ENCODE results near the gene HOXB7.

HOXB7 gene

GRCh38 chr17:48592057-48592514 lies 18.7 kb downstream of the HOXB7 start:
- H3K4me3 ChIP-seq (ENCODE audit: low read length in 2 of 2): peak overlapping the region in 1 of 2 donors; percentile 79
- H3K9ac ChIP-seq (ENCODE audit: low read length in 2 of 2): no peak overlapping the region
- H3K27ac ChIP-seq (ENCODE audit: low read length): no peak overlapping the region
- H3K36me3 ChIP-seq (ENCODE audit: control insufficient read depth in 2 of 2, insufficient read depth in 2 of 2, low read length in 2 of 2): no peaks in the 10 kb centered on the region
- no peaks in the 10 kb centered on the region for H3K9me3 ChIP-seq (ENCODE audit: control insufficient read depth in 2 of 2, low read length in 2 of 2)
- peaks cover 28 to 82% of the 10 kb centered on the region in 2 donors for H3K27me3 ChIP-seq (ENCODE audit: control insufficient read depth in 1 of 2, insufficient read depth in 2 of 2, low read length in 2 of 2)
- H3K4me1 ChIP-seq (ENCODE audit: control insufficient read depth, insufficient read depth, low read length): peaks cover 46% of the 10 kb centered on the region

GRCh38 chr17:48591255-48592056 lies 19.4 kb downstream of the HOXB7 start:
- peak overlapping the region in 1 of 2 donors; percentile 55 for H3K9ac ChIP-seq (ENCODE audit: low read length in 2 of 2)
- peaks cover 44% of the 10 kb centered on the region for H3K4me1 ChIP-seq (ENCODE audit: control insufficient read depth, insufficient read depth, low read length)
- H3K4me3 ChIP-seq (ENCODE audit: low read length in 2 of 2): peak overlapping the region in 1 of 2 donors; percentile 79
- peaks cover 22 to 75% of the 10 kb centered on the region in 2 donors for H3K27me3 ChIP-seq (ENCODE audit: control insufficient read depth in 1 of 2, insufficient read depth in 2 of 2, low read length in 2 of 2)
- H3K36me3 ChIP-seq (ENCODE audit: control insufficient read depth in 2 of 2, insufficient read depth in 2 of 2, low read length in 2 of 2): no peaks in the 10 kb centered on the region
- H3K27ac ChIP-seq (ENCODE audit: low read length): peak overlapping the region; percentile 37
- no peaks in the 10 kb centered on the region for H3K9me3 ChIP-seq (ENCODE audit: control insufficient read depth in 2 of 2, low read length in 2 of 2)

- H3K36me3 ChIP-seq (ENCODE audit: control insufficient read depth in 2 of 2, insufficient read depth in 2 of 2, low read length in 2 of 2): no peaks in the 10 kb centered on the region
- peaks cover 15 to 71% of the 10 kb centered on the region in 2 donors for H3K27me3 ChIP-seq (ENCODE audit: control insufficient read depth in 1 of 2, insufficient read depth in 2 of 2, low read length in 2 of 2)
- H3K9ac ChIP-seq (ENCODE audit: low read length in 2 of 2): peak overlapping the region in 1 of 2 donors; percentile 51
- H3K4me3 ChIP-seq (ENCODE audit: low read length in 2 of 2): peak overlapping the region in 1 of 2 donors; percentile 65
- H3K9me3 ChIP-seq (ENCODE audit: control insufficient read depth in 2 of 2, low read length in 2 of 2): no peaks in the 10 kb centered on the region
- H3K27ac ChIP-seq (ENCODE audit: low read length): peak overlapping the region; percentile 31
- peaks cover 46% of the 10 kb centered on the region for H3K4me1 ChIP-seq (ENCODE audit: control insufficient read depth, insufficient read depth, low read length)
Measured at GRCh38 chr17:48590607-48591161, 20.1 kb downstream of the HOXB7 start.

- Histone ChIP-seq H3K9ac (ENCODE audit: low read length in 2 of 2) (peak within 1 kb of the TSS in 1 of 2 donors; percentile 51), H3K27me3 (ENCODE audit: control insufficient read depth in 1 of 2, insufficient read depth in 2 of 2, low read length in 2 of 2) (peaks cover 10 to 65% of the 10 kb centered on the region in 2 donors), H3K36me3 (ENCODE audit: control insufficient read depth in 2 of 2, insufficient read depth in 2 of 2, low read length in 2 of 2) (no peaks in the 10 kb centered on the region), H3K27ac (ENCODE audit: low read length) (peak within 1 kb of the TSS; percentile 37), H3K4me3 (ENCODE audit: low read length in 2 of 2) (peak within 1 kb of the TSS; percentile 16 to 65), H3K9me3 (ENCODE audit: control insufficient read depth in 2 of 2, low read length in 2 of 2) (no peaks in the 10 kb centered on the region), H3K4me1 (ENCODE audit: control insufficient read depth, insufficient read depth, low read length) (peaks cover 50% of the 10 kb centered on the region)
Measured at GRCh38 chr17:48589831-48590606, 20.8 kb downstream of the HOXB7 start, which contains the start of gene HOXB3. HOXB3 (minus strand) TSS chr17:48590241; CDS start chr17:48552474, 37,767 bp downstream.

- peaks cover 5 to 57% of the 10 kb centered on the region in 2 donors for H3K27me3 ChIP-seq (ENCODE audit: control insufficient read depth in 1 of 2, insufficient read depth in 2 of 2, low read length in 2 of 2)
- no peaks in the 10 kb centered on the region for H3K9me3 ChIP-seq (ENCODE audit: control insufficient read depth in 2 of 2, low read length in 2 of 2)
- H3K4me1 ChIP-seq (ENCODE audit: control insufficient read depth, insufficient read depth, low read length): peaks cover 51% of the 10 kb centered on the region
- peak overlapping the region in 1 of 2 donors; percentile 47 for H3K9ac ChIP-seq (ENCODE audit: low read length in 2 of 2)
- peak overlapping the region; percentile 31 for H3K27ac ChIP-seq (ENCODE audit: low read length)
- no peaks in the 10 kb centered on the region for H3K36me3 ChIP-seq (ENCODE audit: control insufficient read depth in 2 of 2, insufficient read depth in 2 of 2, low read length in 2 of 2)
- H3K4me3 ChIP-seq (ENCODE audit: low read length in 2 of 2): peak overlapping the region; percentile 16 to 65
Measured at GRCh38 chr17:48589060-48589830, 21.6 kb downstream of the HOXB7 start.

- H3K9ac ChIP-seq (ENCODE audit: low read length in 2 of 2): peak overlapping the region in 1 of 2 donors; percentile 22
- H3K27ac ChIP-seq (ENCODE audit: low read length): no peak overlapping the region
- no peaks in the 10 kb centered on the region for H3K9me3 ChIP-seq (ENCODE audit: control insufficient read depth in 2 of 2, low read length in 2 of 2)
- peaks cover 5 to 55% of the 10 kb centered on the region in 2 donors for H3K27me3 ChIP-seq (ENCODE audit: control insufficient read depth in 1 of 2, insufficient read depth in 2 of 2, low read length in 2 of 2)
- peaks cover 53% of the 10 kb centered on the region for H3K4me1 ChIP-seq (ENCODE audit: control insufficient read depth, insufficient read depth, low read length)
- peak overlapping the region in 1 of 2 donors; percentile 49 for H3K4me3 ChIP-seq (ENCODE audit: low read length in 2 of 2)
- H3K36me3 ChIP-seq (ENCODE audit: control insufficient read depth in 2 of 2, insufficient read depth in 2 of 2, low read length in 2 of 2): no peaks in the 10 kb centered on the region
Measured at GRCh38 chr17:48588528-48588927, 22.3 kb downstream of the HOXB7 start.

- Histone ChIP-seq H3K9me3 (ENCODE audit: control insufficient read depth in 2 of 2, low read length in 2 of 2) (no peaks in the 10 kb centered on the region), H3K36me3 (ENCODE audit: control insufficient read depth in 2 of 2, insufficient read depth in 2 of 2, low read length in 2 of 2) (no peaks in the 10 kb centered on the region), H3K4me1 (ENCODE audit: control insufficient read depth, insufficient read depth, low read length) (peaks cover 53% of the 10 kb centered on the region), H3K27me3 (ENCODE audit: control insufficient read depth in 1 of 2, insufficient read depth in 2 of 2, low read length in 2 of 2) (peaks cover 2 to 53% of the 10 kb centered on the region in 2 donors), H3K27ac (ENCODE audit: low read length) (peak overlapping the region; percentile 85), H3K9ac (ENCODE audit: low read length in 2 of 2) (peak overlapping the region in 1 of 2 donors; percentile 21), H3K4me3 (ENCODE audit: low read length in 2 of 2) (peak overlapping the region in 1 of 2 donors; percentile 49)
Measured at GRCh38 chr17:48588074-48588415, 22.8 kb downstream of the HOXB7 start.

GRCh38 chr17:48587276-48588073 lies 23.3 kb downstream of the HOXB7 start:
- Histone ChIP-seq H3K4me3 (ENCODE audit: low read length in 2 of 2) (peak overlapping the region in 1 of 2 donors; percentile 97), H3K36me3 (ENCODE audit: control insufficient read depth in 2 of 2, insufficient read depth in 2 of 2, low read length in 2 of 2) (no peaks in the 10 kb centered on the region), H3K27ac (ENCODE audit: low read length) (peak overlapping the region; percentile 85), H3K9me3 (ENCODE audit: control insufficient read depth in 2 of 2, low read length in 2 of 2) (no peaks in the 10 kb centered on the region), H3K9ac (ENCODE audit: low read length in 2 of 2) (peak overlapping the region in 1 of 2 donors; percentile 21), H3K27me3 (ENCODE audit: control insufficient read depth in 1 of 2, insufficient read depth in 2 of 2, low read length in 2 of 2) (peaks cover 2 to 55% of the 10 kb centered on the region in 2 donors), H3K4me1 (ENCODE audit: control insufficient read depth, insufficient read depth, low read length) (peaks cover 53% of the 10 kb centered on the region)

- Histone ChIP-seq H3K27ac (ENCODE audit: low read length) (peak overlapping the region; percentile 85), H3K9ac (ENCODE audit: low read length in 2 of 2) (peak overlapping the region in 1 of 2 donors; percentile 81)
Measured at GRCh38 chr17:48586355-48587258, 24.2 kb downstream of the HOXB7 start.

More at GRCh38 chr17:48586355-48587258, 24.2 kb downstream of the HOXB7 start:
- Histone ChIP-seq H3K9me3 (ENCODE audit: control insufficient read depth in 2 of 2, low read length in 2 of 2) (no peaks in the 10 kb centered on the region), H3K4me1 (ENCODE audit: control insufficient read depth, insufficient read depth, low read length) (peaks cover 50% of the 10 kb centered on the region), H3K4me3 (ENCODE audit: low read length in 2 of 2) (peak overlapping the region; percentile 88 to 97), H3K36me3 (ENCODE audit: control insufficient read depth in 2 of 2, insufficient read depth in 2 of 2, low read length in 2 of 2) (no peaks in the 10 kb centered on the region), H3K27me3 (ENCODE audit: control insufficient read depth in 1 of 2, insufficient read depth in 2 of 2, low read length in 2 of 2) (peaks cover 2 to 55% of the 10 kb centered on the region in 2 donors)
